Caco-2 (cell line): ENCODE measurements around the gene SLIT3. TPM values are rescaled to one million over a fixed set of nuclear protein-coding genes. Genes with fewer than 3 reads are reported as not detected.
A peak's percentile ranks its signal among the peaks of the same experiment; 100 is the strongest.

Source experiments
- BruUV-seq: library from RNA; stranded (reverse); fragments of 400-500 nt; replicated peaks from 2 replicates; lab custom pipeline; 2021; lab: Mats Ljungman, UMichigan
- CTCF ChIA-PET: fragments of 300-600 bp; sonication (Branson Sonifier 250); formaldehyde crosslinking; loops from one replicate; lab custom pipeline; 2022; ENCODE audit warnings: antibody characterized with exemption; lab: Charles Lee
- POLR2A ChIA-PET: fragments of 300-600 bp; sonication (Branson Sonifier 250); formaldehyde crosslinking; loops from one replicate; lab custom pipeline; 2022; ENCODE audit warnings: antibody characterized with exemption; lab: Charles Lee
- DNase-seq, 2 experiments: peaks; one replicate each; pipeline versions ENCODE4 v3.0.0 to v3.0.0-alpha.2; 2020 to 2022
- H3K27me3 ChIP-seq: replicated peaks from 2 replicates; pipeline ENCODE4 v1.6.0; 2011; ENCODE audit warnings: low read length; ENCODE audit not compliant: control insufficient read depth, insufficient read depth
- H3K36me3 ChIP-seq: 2 replicates; pipeline ENCODE4 v1.5.1; 2011; ENCODE audit warnings: low read length; ENCODE audit not compliant: control insufficient read depth, insufficient read depth
- H3K4me1 ChIP-seq: fragments of 250-450 bp; sonication (Bioruptor Pico); 2 replicates; pipeline ENCODE4 v1.5.1; 2020; ENCODE audit warnings: mild to moderate bottlenecking
- H3K4me3 ChIP-seq: 2 replicates; pipeline ENCODE4 v1.5.1; 2011; ENCODE audit warnings: low read depth, mild to moderate bottlenecking, control low read depth, low read length
- H3K9me3 ChIP-seq: fragments of 250-450 bp; sonication (Bioruptor Pico); 2 replicates; pipeline ENCODE4 v1.5.1; 2020; ENCODE audit warnings: mild to moderate bottlenecking, moderate library complexity
- H3K27ac Mint-ChIP-seq: one replicate; pipeline ENCODE4 v1.8.0; 2022; ENCODE audit warnings: mixed read lengths; ENCODE audit not compliant: unreplicated experiment
- H3K27me3 Mint-ChIP-seq: one replicate; pipeline ENCODE4 v1.8.0; 2022; ENCODE audit warnings: mixed read lengths; ENCODE audit not compliant: insufficient read depth, unreplicated experiment
- H3K36me3 Mint-ChIP-seq: one replicate; pipeline ENCODE4 v1.8.0; 2022; ENCODE audit warnings: mild to moderate bottlenecking, mixed read lengths; ENCODE audit not compliant: insufficient read depth, unreplicated experiment
- H3K4me1 Mint-ChIP-seq: one replicate; pipeline ENCODE4 v1.8.0; 2022; ENCODE audit warnings: low read depth, mixed read lengths; ENCODE audit not compliant: unreplicated experiment
- H3K4me3 Mint-ChIP-seq: one replicate; pipeline ENCODE4 v1.8.0; 2022; ENCODE audit warnings: mild to moderate bottlenecking, moderate library complexity, mixed read lengths; ENCODE audit not compliant: unreplicated experiment
- H3K9me3 Mint-ChIP-seq: one replicate; pipeline ENCODE4 v1.8.0; 2022; ENCODE audit warnings: mixed read lengths; ENCODE audit not compliant: unreplicated experiment
- intact Hi-C: fragments of 100-400 bp; cut with micrococcal nuclease; formaldehyde crosslinking; loops from one replicate; pipeline ENCODE4 v1.10.0; 2022; ENCODE audit not compliant: unreplicated experiment
- total RNA-seq: library from RNA; stranded (reverse); gene quantifications from 2 replicates; pipeline ENCODE4 v1.2.3, GENCODE V29; 2022
- TF ChIP-seq, protein P1 (sequence below), 2 experiments: fragments of 200-600 bp in 1 of 2; IDR thresholded peaks; 1 replicate in 1 of 2; 2 replicates in 1 of 2; pipeline versions ENCODE4 v1.5.1 to v1.8.0; 2011 to 2022; ENCODE audit warnings: antibody characterized with exemption in 1 of 2, control low read depth in 1 of 2, inconsistent platforms in 1 of 2, low read depth in 1 of 2, low read length in 1 of 2, mild to moderate bottlenecking in 1 of 2, moderate library complexity in 1 of 2; ENCODE audit not compliant: insufficient read depth in 1 of 2, severe bottlenecking in 1 of 2, unreplicated experiment in 1 of 2

The SLIT3 gene
- total RNA-seq, 1 experiment from 2014 or later: 2.1 TPM

DNA sequence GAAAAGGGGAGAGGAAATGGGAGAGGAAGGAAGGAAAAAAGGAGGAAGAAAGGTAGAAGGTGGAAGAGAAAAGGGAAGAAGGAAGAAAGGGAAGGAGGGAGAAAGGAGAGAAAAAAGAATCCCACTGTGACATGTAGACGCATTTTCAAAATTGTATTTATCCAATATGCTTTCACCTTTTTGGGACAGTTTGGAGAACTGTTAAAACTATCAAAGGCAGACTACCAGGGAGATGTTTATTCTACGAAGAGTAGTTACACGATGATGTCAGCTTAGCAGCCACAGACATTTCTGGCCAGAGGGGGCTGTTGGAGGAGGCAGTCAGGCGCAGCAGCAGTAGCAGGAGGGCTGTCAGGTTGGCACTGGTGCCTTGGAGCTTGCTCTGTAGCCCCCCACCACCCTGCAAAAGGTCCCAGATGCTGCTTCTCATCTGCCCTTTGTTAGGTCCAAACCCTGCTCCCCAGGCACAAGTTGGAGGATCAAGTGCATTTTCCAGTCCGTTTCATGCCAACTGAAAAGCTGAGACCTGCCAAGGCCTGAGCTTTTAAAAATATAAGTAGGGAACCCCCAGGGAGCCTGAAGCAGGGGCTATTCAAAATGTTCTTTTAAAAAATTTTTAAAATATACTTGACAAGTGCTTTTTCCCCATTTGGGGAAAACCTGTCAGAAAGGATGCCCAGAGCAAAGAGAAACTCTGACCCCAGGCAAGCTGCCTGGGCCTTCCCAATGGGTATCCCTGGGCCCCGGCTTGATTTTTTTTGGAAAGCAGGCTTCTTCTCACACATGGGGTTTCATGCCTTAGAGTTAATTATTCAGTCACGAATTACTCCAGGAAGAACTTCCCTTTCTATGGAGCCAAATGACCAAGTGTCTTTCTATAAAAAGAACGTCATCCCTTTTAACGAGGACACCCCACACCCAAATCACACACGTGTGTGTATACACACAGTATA, 203.3 kb downstream of the SLIT3 start:
- no peaks in the 10 kb centered on the region for H3K27me3 Mint-ChIP-seq
- intact Hi-C loops: no loop called here

DNA sequence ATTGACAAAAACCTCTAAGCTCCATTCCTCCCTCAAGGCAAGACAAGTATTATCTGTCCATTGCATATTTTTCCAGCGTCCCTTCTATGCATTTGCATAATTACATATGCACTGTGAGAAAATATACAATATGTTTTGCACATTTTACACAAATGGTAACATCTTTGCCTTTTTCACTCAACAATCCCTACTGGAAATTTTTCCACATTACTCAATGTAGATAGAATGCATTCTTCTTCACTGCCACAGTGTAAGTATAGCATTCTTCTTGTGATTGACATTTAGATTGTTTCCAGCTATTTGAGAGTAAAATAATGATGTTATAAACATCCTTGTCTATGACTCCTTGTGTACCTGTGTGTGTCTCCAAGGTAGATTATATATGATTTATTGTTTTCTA, 205.0 kb downstream of the SLIT3 start:
- Histone ChIP-seq H3K9me3 (no peaks in the 10 kb centered on the region), H3K4me1 (peaks cover 52% of the 10 kb centered on the region), H3K27me3 (no peaks in the 10 kb centered on the region), H3K4me3 (no peak overlapping the region), H3K36me3 (no peaks in the 10 kb centered on the region)
- H3K9me3 Mint-ChIP-seq: peaks cover 8% of the 10 kb centered on the region
- intact Hi-C loops: no loop called here
- TF ChIP-seq, protein P1, sequence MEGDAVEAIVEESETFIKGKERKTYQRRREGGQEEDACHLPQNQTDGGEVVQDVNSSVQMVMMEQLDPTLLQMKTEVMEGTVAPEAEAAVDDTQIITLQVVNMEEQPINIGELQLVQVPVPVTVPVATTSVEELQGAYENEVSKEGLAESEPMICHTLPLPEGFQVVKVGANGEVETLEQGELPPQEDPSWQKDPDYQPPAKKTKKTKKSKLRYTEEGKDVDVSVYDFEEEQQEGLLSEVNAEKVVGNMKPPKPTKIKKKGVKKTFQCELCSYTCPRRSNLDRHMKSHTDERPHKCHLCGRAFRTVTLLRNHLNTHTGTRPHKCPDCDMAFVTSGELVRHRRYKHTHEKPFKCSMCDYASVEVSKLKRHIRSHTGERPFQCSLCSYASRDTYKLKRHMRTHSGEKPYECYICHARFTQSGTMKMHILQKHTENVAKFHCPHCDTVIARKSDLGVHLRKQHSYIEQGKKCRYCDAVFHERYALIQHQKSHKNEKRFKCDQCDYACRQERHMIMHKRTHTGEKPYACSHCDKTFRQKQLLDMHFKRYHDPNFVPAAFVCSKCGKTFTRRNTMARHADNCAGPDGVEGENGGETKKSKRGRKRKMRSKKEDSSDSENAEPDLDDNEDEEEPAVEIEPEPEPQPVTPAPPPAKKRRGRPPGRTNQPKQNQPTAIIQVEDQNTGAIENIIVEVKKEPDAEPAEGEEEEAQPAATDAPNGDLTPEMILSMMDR (IDR thresholded peaks at IDR 0.05; ENCODE audit: insufficient read depth in 1 of 2, low read depth in 1 of 2, low read length in 1 of 2, severe bottlenecking in 1 of 2, unreplicated experiment in 1 of 2): no peak
- DNase-seq: no peak
- H3K27me3 Mint-ChIP-seq: no peaks in the 10 kb centered on the region
- CTCF ChIA-PET: interaction anchor here (0.9 kb wide), 1 partner anchor 109 kb away, joined by 3 read pairs; no protein-coding TSS in a partner anchor
- POLR2A ChIA-PET: no interaction called here
- BruUV-seq: no TSS peak
- peak overlapping the region; percentile 69 for H3K27ac Mint-ChIP-seq
- no peak overlapping the region for H3K4me3 Mint-ChIP-seq
- H3K4me1 Mint-ChIP-seq: peaks cover 49% of the 10 kb centered on the region
- no peaks in the 10 kb centered on the region for H3K36me3 Mint-ChIP-seq

More for the DNA sequence above, 203.3 kb downstream of the SLIT3 start:
- no TSS peak for BruUV-seq
- Histone ChIP-seq H3K36me3 (no peaks in the 10 kb centered on the region), H3K27me3 (no peaks in the 10 kb centered on the region), H3K9me3 (no peaks in the 10 kb centered on the region), H3K4me1 (peaks cover 52% of the 10 kb centered on the region), H3K4me3 (no peak overlapping the region)
- Mint-ChIP-seq H3K4me3 (no peak overlapping the region), H3K4me1 (peaks cover 49% of the 10 kb centered on the region), H3K36me3 (no peaks in the 10 kb centered on the region), H3K9me3 (no peaks in the 10 kb centered on the region), H3K27ac (peak overlapping the region; percentile 28)
- DNase-seq: no peak
- CTCF ChIA-PET: no interaction called here
- TF ChIP-seq, protein P1 (IDR thresholded peaks at IDR 0.05; ENCODE audit: insufficient read depth in 1 of 2, low read depth in 1 of 2, low read length in 1 of 2, severe bottlenecking in 1 of 2, unreplicated experiment in 1 of 2): no peak
- POLR2A ChIA-PET: interaction anchor here (1.1 kb wide), 1 partner anchor 9 kb away, joined by 4 read pairs; no protein-coding TSS in a partner anchor

DNA sequence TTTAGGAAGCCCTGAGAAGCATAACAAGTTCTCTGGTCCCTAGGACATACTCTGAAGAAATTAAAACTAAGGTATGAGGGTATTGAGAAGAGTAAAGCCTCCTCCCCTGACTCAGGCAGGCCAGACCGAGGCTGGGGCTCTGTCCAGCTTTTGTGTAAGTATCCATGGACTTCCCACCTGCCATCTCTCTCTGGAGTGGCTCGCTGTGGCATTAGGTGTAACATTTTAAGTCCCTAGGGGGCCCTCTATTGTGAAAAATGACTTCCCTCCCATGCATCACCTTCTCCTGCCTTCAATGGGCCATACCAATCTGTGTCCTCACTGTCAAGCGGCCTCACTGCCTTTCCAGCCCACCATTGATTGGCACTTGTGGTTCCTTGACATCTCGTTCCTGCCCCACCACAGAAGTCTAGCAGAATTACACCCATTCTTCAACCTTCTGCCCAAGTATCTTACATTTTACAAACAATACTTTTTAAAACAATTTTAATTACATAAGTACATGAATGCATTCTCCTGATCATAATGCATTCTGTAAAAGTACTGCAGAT, 205.5 kb downstream of the SLIT3 start:
- H3K27me3 ChIP-seq: no peaks in the 10 kb centered on the region
- Mint-ChIP-seq H3K36me3 (no peaks in the 10 kb centered on the region), H3K27me3 (no peaks in the 10 kb centered on the region), H3K27ac (peak overlapping the region; percentile 69), H3K9me3 (peaks cover 13% of the 10 kb centered on the region), H3K4me3 (no peak overlapping the region), H3K4me1 (peaks cover 49% of the 10 kb centered on the region)
- no TSS peak for BruUV-seq
- TF ChIP-seq, protein P1 (IDR thresholded peaks at IDR 0.05; ENCODE audit: insufficient read depth in 1 of 2, low read depth in 1 of 2, low read length in 1 of 2, severe bottlenecking in 1 of 2, unreplicated experiment in 1 of 2): no peak
- ChIA-PET POLR2A (no interaction called here), CTCF (interaction anchor here (0.9 kb wide), 1 partner anchor 108 kb away, joined by 3 read pairs; no protein-coding TSS in a partner anchor)
- H3K36me3 ChIP-seq: no peaks in the 10 kb centered on the region
- no peak for DNase-seq
- no peak overlapping the region for H3K4me3 ChIP-seq
- no peaks in the 10 kb centered on the region for H3K9me3 ChIP-seq
- intact Hi-C loops: no loop called here
- H3K4me1 ChIP-seq: peaks cover 50% of the 10 kb centered on the region
